Activated CD8-positive, alpha-beta memory T cell treated with anti-CD3 and anti-CD28 coated beads, Interleukin-2, amount 10 ng/mL, durations not matched to agents 7 days and 5 days (primary cell): ENCODE measurements around the gene STK32B. TPM values are rescaled to one million over a fixed set of nuclear protein-coding genes. Genes with fewer than 3 reads are reported as not detected.

Experiments
- ATAC-seq: fragments of 150-1000 bp; cut with Tn5 transposase; one replicate; pipeline ENCODE4 v1.10.0; 2021; ENCODE audit warnings: moderate library complexity
- CTCF ChIA-PET: fragments of 350-600 bp; sonication (Branson Sonifier 250); formaldehyde crosslinking; loops from one replicate; lab custom pipeline; 2021; ENCODE audit warnings: antibody characterized with exemption; lab: Charles Lee
- DNase-seq: peaks from one replicate; pipeline ENCODE4 v3.0.0-alpha.2; 2020
- H3K27ac Mint-ChIP-seq: one replicate; pipeline ENCODE4 v1.8.0; 2021; ENCODE audit warnings: mild to moderate bottlenecking, mixed read lengths
- H3K27me3 Mint-ChIP-seq: one replicate; pipeline ENCODE4 v1.8.0; 2021; ENCODE audit warnings: mixed read lengths
- H3K36me3 Mint-ChIP-seq: one replicate; pipeline ENCODE4 v1.8.0; 2021; ENCODE audit warnings: mild to moderate bottlenecking, mixed read lengths
- H3K4me1 Mint-ChIP-seq: one replicate; pipeline ENCODE4 v1.8.0; 2021; ENCODE audit warnings: mixed read lengths
- H3K4me3 Mint-ChIP-seq: one replicate; pipeline ENCODE4 v1.8.0; 2021; ENCODE audit warnings: mild to moderate bottlenecking, moderate library complexity, mixed read lengths
- H3K9me3 Mint-ChIP-seq: one replicate; pipeline ENCODE4 v1.8.0; 2022; ENCODE audit warnings: low read depth, mixed read lengths
- total RNA-seq, 2 experiments: library from RNA; stranded (reverse); gene quantifications; one replicate each; pipeline ENCODE4 v1.2.3, GENCODE V29; 2021

Gene STK32B
- total RNA-seq, 2 experiments from 2014 or later = not detected

DNA sequence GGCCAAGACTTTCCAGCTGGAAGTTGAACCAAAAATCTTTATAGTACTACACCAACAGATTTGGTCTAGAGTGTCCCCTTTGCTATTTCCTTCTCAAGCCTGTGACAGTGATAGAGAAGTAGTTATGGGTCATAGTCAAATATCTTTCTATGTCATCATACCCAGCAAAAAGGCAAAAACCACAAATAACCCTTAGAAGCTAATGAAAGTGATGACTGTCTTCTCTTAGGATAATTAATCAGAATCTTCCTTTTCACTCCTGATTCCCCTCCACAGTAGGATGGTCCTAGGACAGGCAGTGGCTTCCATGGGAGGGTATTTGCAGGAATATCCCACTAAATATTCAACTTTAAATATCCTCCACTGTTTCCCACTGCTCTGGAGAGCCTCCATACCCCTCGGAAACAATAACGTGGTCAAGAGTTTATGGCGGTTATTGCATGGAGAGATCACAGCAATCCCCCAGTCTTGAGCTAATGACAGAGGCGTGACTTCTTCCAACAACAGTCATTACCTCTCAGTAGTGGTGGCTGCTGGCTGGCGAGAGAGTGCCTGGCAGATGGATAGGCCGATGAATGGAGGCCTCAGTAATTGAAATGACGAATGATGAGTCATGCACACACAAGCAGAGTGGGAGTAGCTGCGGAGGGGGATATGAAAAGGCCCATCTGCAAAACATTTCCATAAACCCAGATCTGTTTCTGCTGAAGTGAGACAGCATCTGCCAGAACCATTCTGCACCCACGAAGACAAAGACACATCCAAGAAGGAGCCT is 154.9 kb downstream of the STK32B start:
- no peak for DNase-seq

DNA sequence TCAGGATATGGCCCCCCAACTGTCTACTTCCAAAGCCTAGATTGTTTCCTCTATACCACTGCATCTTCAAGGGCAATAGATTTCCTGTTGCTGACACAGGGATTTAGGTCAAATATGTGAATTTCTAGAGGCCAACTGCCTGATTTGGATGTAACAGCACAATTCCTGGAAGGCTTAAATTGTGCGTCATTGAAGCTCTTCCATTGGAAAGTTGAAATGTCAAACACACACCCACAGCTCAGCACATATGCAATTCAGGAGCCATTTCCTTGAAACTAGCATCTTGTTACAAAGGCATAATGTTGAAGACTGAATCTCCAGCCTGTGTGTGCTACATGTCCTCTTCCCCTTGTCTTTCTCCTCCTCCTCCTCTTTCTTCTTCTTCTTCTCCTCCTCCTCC is 158.6 kb downstream of the STK32B start:
- no peak for DNase-seq
- H3K4me1 Mint-ChIP-seq = no peaks in the 10 kb centered on the region
- H3K36me3 Mint-ChIP-seq = no peaks in the 10 kb centered on the region
- ATAC-seq = no peak
- no peak overlapping the region for H3K4me3 Mint-ChIP-seq
- no peak overlapping the region for H3K27ac Mint-ChIP-seq
- CTCF ChIA-PET = no interaction called here
- H3K9me3 Mint-ChIP-seq = peaks cover 2% of the 10 kb centered on the region
- no peaks in the 10 kb centered on the region for H3K27me3 Mint-ChIP-seq

More for the DNA sequence above, 154.9 kb downstream of the STK32B start:
- H3K36me3 Mint-ChIP-seq = no peaks in the 10 kb centered on the region
- peaks cover 4% of the 10 kb centered on the region for H3K9me3 Mint-ChIP-seq
- CTCF ChIA-PET = no interaction called here
- ATAC-seq = no peak
- H3K4me1 Mint-ChIP-seq = no peaks in the 10 kb centered on the region
- no peak overlapping the region for H3K4me3 Mint-ChIP-seq
- H3K27ac Mint-ChIP-seq = no peak overlapping the region
- no peaks in the 10 kb centered on the region for H3K27me3 Mint-ChIP-seq

GRCh38 chr4:5211282-5211839 is 160.1 kb downstream of the STK32B start:
- CTCF ChIA-PET = no interaction called here
- no peaks in the 10 kb centered on the region for H3K27me3 Mint-ChIP-seq
- no peak overlapping the region for H3K27ac Mint-ChIP-seq
- H3K4me3 Mint-ChIP-seq = no peak overlapping the region
- H3K9me3 Mint-ChIP-seq = no peaks in the 10 kb centered on the region
- ATAC-seq (no peak), DNase-seq (no peak)
- no peaks in the 10 kb centered on the region for H3K4me1 Mint-ChIP-seq
- no peaks in the 10 kb centered on the region for H3K36me3 Mint-ChIP-seq

DNA sequence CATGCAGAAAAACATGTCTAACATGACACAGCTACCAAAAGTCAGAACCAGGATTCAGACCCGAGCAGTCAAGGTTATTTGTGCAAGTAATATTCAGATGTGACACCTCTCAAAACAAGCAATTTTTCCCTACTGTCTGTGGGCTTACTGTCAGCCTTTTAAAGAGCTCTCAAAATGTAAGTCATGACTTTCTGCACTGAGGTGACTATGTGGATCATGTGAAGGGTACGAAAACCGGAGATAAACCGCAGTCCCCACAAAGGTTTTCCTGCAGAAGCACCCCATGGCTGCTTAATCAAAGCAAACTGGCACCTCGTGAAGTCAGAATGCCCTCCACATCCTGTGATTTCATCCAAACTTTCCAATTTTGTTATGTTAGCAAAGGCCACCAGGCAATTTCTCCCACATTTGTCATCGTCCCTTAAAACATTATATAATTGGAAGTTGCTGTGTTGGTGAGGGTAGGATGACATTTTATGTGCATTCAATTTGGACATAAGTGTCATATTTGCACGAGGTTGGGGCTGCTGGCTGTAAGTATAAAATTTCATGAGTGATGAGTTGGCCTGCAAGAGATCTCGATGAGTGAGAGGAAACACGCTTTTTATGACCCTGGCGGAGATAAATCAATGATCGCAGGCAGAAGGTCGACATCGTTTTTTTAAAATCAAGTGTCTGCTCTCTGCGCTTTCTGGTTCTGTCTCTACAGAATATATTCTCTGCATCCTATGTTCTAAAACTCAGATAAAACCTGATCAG is 161.2 kb downstream of the STK32B start:
- Mint-ChIP-seq H3K27ac (no peak overlapping the region), H3K4me1 (no peaks in the 10 kb centered on the region), H3K9me3 (no peaks in the 10 kb centered on the region), H3K4me3 (no peak overlapping the region), H3K27me3 (no peaks in the 10 kb centered on the region), H3K36me3 (no peaks in the 10 kb centered on the region)
- CTCF ChIA-PET = no interaction called here
- no peak for ATAC-seq
- DNase-seq = no peak

DNA sequence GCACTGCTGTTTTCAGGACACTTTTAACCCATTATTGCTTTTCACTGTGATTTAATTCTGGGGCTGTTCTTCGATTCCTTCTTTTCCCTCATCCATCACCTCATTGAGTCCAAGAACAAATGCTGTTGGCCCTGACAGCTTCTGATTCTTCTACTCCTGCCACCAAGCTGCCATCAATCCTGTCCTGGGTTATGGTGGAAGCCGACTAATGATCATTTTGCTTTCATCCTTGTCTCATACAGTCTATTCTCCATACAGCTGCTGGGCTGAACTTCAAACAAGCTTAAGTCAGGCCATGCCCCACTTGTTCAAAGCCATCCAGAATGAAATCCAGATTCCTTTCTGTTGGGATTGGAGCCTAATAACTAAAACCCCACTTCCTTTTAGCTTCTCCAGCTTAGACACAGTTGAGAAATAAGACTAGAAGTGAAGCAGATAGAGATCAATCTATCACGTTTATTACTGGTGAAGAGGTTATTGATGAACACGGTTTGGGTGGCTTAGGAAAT is 161.9 kb downstream of the STK32B start:
- ATAC-seq (no peak), DNase-seq (no peak)
- H3K4me3 Mint-ChIP-seq = no peak overlapping the region
- H3K27me3 Mint-ChIP-seq = no peaks in the 10 kb centered on the region
- H3K4me1 Mint-ChIP-seq = no peaks in the 10 kb centered on the region
- no peaks in the 10 kb centered on the region for H3K36me3 Mint-ChIP-seq
- no peak overlapping the region for H3K27ac Mint-ChIP-seq
- H3K9me3 Mint-ChIP-seq = no peaks in the 10 kb centered on the region
- CTCF ChIA-PET = no interaction called here

- Mint-ChIP-seq H3K4me3 (no peak overlapping the region), H3K9me3 (peaks cover 3% of the 10 kb centered on the region), H3K27me3 (no peaks in the 10 kb centered on the region), H3K36me3 (no peaks in the 10 kb centered on the region), H3K27ac (no peak overlapping the region), H3K4me1 (no peaks in the 10 kb centered on the region)
- DNase-seq (no peak), ATAC-seq (no peak)
- CTCF ChIA-PET = no interaction called here
These were observed 164.0 kb downstream of the STK32B start for GRCh38 chr4:5215321-5215720.

- Mint-ChIP-seq H3K27ac (no peak overlapping the region), H3K9me3 (peaks cover 5% of the 10 kb centered on the region), H3K4me3 (no peak overlapping the region), H3K27me3 (no peaks in the 10 kb centered on the region), H3K36me3 (no peaks in the 10 kb centered on the region), H3K4me1 (no peaks in the 10 kb centered on the region)
- CTCF ChIA-PET = no interaction called here
- DNase-seq (no peak), ATAC-seq (no peak)
These were observed 166.1 kb downstream of the STK32B start for GRCh38 chr4:5217421-5217820.

DNA sequence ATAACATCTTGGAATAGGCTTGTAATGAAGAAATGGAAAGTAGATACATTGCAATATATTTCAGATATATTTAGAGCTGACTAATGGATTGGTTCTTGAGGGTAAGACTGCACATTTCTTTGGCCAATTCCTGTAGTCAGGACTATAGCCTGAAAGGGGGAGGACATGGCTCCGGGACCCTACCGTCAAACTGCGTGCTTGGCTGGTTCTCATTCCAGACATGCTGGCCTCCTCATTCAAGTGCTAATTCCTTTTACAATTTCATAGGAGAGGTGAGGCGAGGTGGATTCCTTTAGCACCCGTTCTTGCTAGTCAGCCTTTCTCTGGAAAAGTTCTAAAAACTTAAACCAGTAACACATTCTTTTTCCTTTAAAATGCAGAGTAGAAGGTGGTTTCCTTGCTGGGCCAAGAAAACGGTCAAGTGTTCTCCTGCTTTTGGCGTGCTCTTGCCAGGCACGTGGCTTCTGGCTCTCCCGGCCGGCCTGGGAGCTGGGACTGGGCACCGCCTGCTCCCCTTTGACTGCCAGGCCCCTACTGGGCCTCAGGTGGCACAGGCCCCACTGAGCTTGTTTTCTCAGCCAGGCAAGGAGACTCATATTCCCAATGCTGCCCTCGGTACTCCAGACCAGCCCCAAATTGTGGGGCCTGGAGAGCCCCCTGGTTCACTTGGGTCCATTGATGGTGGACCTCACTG is 167.2 kb downstream of the STK32B start:
- H3K27ac Mint-ChIP-seq = no peak overlapping the region
- CTCF ChIA-PET = no interaction called here
- H3K4me1 Mint-ChIP-seq = no peaks in the 10 kb centered on the region
- ATAC-seq (no peak), DNase-seq (no peak)
- no peaks in the 10 kb centered on the region for H3K27me3 Mint-ChIP-seq
- H3K36me3 Mint-ChIP-seq = no peaks in the 10 kb centered on the region
- H3K9me3 Mint-ChIP-seq = peaks cover 8% of the 10 kb centered on the region
- no peak overlapping the region for H3K4me3 Mint-ChIP-seq

- DNase-seq (no peak), ATAC-seq (no peak)
- Mint-ChIP-seq H3K9me3 (peaks cover 8% of the 10 kb centered on the region), H3K4me1 (no peaks in the 10 kb centered on the region), H3K27ac (no peak overlapping the region), H3K27me3 (no peaks in the 10 kb centered on the region), H3K36me3 (no peaks in the 10 kb centered on the region), H3K4me3 (no peak overlapping the region)
- CTCF ChIA-PET = no interaction called here
These were observed 168.7 kb downstream of the STK32B start for GRCh38 chr4:5220028-5220427.

DNA sequence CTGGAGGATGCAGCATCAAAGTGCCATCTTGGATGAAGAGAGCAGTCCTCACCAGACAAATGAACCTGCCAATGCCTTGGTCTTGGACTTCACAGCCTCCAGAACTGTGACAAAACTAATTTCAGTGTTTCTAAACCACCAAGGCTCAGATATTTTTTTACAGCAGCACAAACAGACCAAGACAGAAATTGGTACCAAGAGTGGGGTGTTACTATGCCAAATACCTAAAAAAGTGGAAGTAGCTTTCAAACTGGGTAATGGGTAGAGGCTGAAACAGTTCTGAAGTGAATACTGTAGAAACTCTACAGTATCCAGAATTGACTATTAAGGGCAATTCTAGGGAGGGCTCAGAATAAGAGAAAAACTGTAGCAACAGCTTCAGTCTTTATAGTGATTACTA is 170.8 kb downstream of the STK32B start:
- H3K9me3 Mint-ChIP-seq = peaks cover 8% of the 10 kb centered on the region
- H3K36me3 Mint-ChIP-seq = no peaks in the 10 kb centered on the region
- no peaks in the 10 kb centered on the region for H3K4me1 Mint-ChIP-seq
- H3K27me3 Mint-ChIP-seq = no peaks in the 10 kb centered on the region
- H3K4me3 Mint-ChIP-seq = no peak overlapping the region
- CTCF ChIA-PET = no interaction called here
- ATAC-seq (no peak), DNase-seq (no peak)
- no peak overlapping the region for H3K27ac Mint-ChIP-seq

GRCh38 chr4:5222951-5223350 is 171.7 kb downstream of the STK32B start:
- ATAC-seq (no peak), DNase-seq (no peak)
- Mint-ChIP-seq H3K27me3 (no peaks in the 10 kb centered on the region), H3K4me1 (no peaks in the 10 kb centered on the region), H3K27ac (no peak overlapping the region), H3K4me3 (no peak overlapping the region), H3K9me3 (peaks cover 8% of the 10 kb centered on the region), H3K36me3 (no peaks in the 10 kb centered on the region)
- CTCF ChIA-PET = no interaction called here

GRCh38 chr4:5224340-5224739 is 173.1 kb downstream of the STK32B start:
- ATAC-seq (no peak), DNase-seq (no peak)
- Mint-ChIP-seq H3K27ac (no peak overlapping the region), H3K4me3 (no peak overlapping the region), H3K4me1 (no peaks in the 10 kb centered on the region), H3K36me3 (no peaks in the 10 kb centered on the region), H3K9me3 (peaks cover 8% of the 10 kb centered on the region), H3K27me3 (no peaks in the 10 kb centered on the region)
- CTCF ChIA-PET = no interaction called here

DNA sequence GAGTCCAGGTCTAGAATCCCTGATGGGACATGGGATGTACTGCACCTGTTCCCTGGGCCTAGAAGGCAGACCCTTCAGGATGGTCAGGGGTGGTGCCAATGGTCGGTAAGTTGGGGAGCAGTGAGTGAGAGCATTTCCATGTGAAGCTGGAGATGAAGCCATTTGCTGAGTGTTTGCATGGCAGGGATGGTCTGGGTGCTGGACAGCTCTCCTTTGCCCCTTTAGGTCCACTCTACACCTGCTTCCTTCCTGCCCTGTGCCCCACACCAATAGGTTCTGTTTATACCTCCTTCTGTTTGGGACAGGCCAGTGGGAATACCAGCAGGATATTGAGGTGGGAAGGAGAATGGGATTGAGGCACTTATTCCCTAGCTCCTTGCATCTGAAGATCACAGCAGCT is 181.3 kb downstream of the STK32B start:
- ATAC-seq = no peak
- DNase-seq = no peak
- H3K4me3 Mint-ChIP-seq = no peak overlapping the region
- H3K27ac Mint-ChIP-seq = no peak overlapping the region
- H3K27me3 Mint-ChIP-seq = no peaks in the 10 kb centered on the region
- no peaks in the 10 kb centered on the region for H3K4me1 Mint-ChIP-seq
- H3K9me3 Mint-ChIP-seq = no peaks in the 10 kb centered on the region
- no peaks in the 10 kb centered on the region for H3K36me3 Mint-ChIP-seq
- CTCF ChIA-PET = no interaction called here
